Mesenchymal stem cell (in vitro differentiated cells and primary cell): ENCODE data around the gene MS4A15.
A peak's percentile ranks its signal among the peaks of the same experiment; 100 is the strongest.

ENCODE experiments used
- DNase-seq: peaks from one replicate; pipeline ENCODE4 v3.0.0-alpha.2; 2013
- H2AFZ ChIP-seq: one replicate; pipeline ENCODE4 v1.6.1; 2013; ENCODE audit warnings: low read depth, mild to moderate bottlenecking, control low read depth, inconsistent platforms, low read length, moderate library complexity
- H2AK5ac ChIP-seq: 2 replicates; pipeline ENCODE4 v1.6.1; 2013; ENCODE audit warnings: low read length, moderate library complexity, mild to moderate bottlenecking, inconsistent platforms; ENCODE audit not compliant: severe bottlenecking
- H2BK120ac ChIP-seq: one replicate; pipeline ENCODE4 v1.6.1; 2013; ENCODE audit warnings: low read depth, mild to moderate bottlenecking, inconsistent platforms, low read length, moderate library complexity
- H2BK12ac ChIP-seq, 2 experiments: one replicate each; pipeline ENCODE4 v1.6.1; 2013; ENCODE audit warnings: inconsistent platforms in 2 of 2, low read length in 2 of 2, mild to moderate bottlenecking in 2 of 2, moderate library complexity in 2 of 2, control low read depth in 1 of 2
- H2BK15ac ChIP-seq: one replicate; pipeline ENCODE4 v1.6.1; 2013; ENCODE audit warnings: mild to moderate bottlenecking, low read depth, inconsistent platforms; ENCODE audit not compliant: poor library complexity, severe bottlenecking
- H2BK5ac ChIP-seq: 2 replicates; pipeline ENCODE4 v1.6.1; 2013; ENCODE audit warnings: low read depth, mild to moderate bottlenecking, low read length, control low read depth, inconsistent platforms; ENCODE audit not compliant: poor library complexity, severe bottlenecking
- H3K14ac ChIP-seq, 2 experiments: one replicate each; pipeline ENCODE4 v1.6.1; 2013; ENCODE audit warnings: inconsistent platforms in 2 of 2, low read length in 2 of 2, control low read depth in 1 of 2, mild to moderate bottlenecking in 1 of 2, moderate library complexity in 1 of 2
- H3K18ac ChIP-seq, 2 experiments: one replicate each; pipeline ENCODE4 v1.6.1; 2013; ENCODE audit warnings: inconsistent platforms in 2 of 2, low read length in 2 of 2, control low read depth in 1 of 2, low read depth in 1 of 2, mild to moderate bottlenecking in 1 of 2
- H3K23ac ChIP-seq, 2 experiments: one replicate each; pipeline ENCODE4 v1.6.1; 2013; ENCODE audit warnings: inconsistent platforms in 2 of 2, low read length in 2 of 2, mild to moderate bottlenecking in 2 of 2, moderate library complexity in 2 of 2, control low read depth in 1 of 2
- H3K27ac ChIP-seq: 2 replicates; pipeline ENCODE4 v1.5.1; 2013; ENCODE audit warnings: mild to moderate bottlenecking, moderate library complexity, low read length, control low read depth, inconsistent platforms; ENCODE audit not compliant: poor library complexity, severe bottlenecking
- H3K27me3 ChIP-seq, 2 experiments: 2 replicates each; pipeline versions ENCODE4 v1.6.1 to v1.7.0; 2013; ENCODE audit warnings: low read length in 2 of 2, mild to moderate bottlenecking in 2 of 2, moderate library complexity in 2 of 2, control low read depth in 1 of 2, inconsistent platforms in 1 of 2; ENCODE audit not compliant: control insufficient read depth in 1 of 2, insufficient read depth in 1 of 2
- H3K36me3 ChIP-seq, 2 experiments: 2 replicates each; pipeline versions ENCODE4 v1.6.1 to v1.7.0; 2013; ENCODE audit warnings: low read length in 2 of 2, control low read depth in 1 of 2, inconsistent platforms in 1 of 2, low read depth in 1 of 2, mild to moderate bottlenecking in 1 of 2; ENCODE audit not compliant: insufficient read depth in 2 of 2, control insufficient read depth in 1 of 2
- H3K4ac ChIP-seq, 2 experiments: one replicate each; pipeline ENCODE4 v1.6.1; 2013; ENCODE audit warnings: inconsistent platforms in 2 of 2, low read length in 2 of 2, mild to moderate bottlenecking in 2 of 2, moderate library complexity in 2 of 2, control low read depth in 1 of 2, low read depth in 1 of 2
- H3K4me1 ChIP-seq: 2 replicates; pipeline ENCODE4 v1.6.1; 2013; ENCODE audit warnings: low read depth, low read length, control low read depth; ENCODE audit not compliant: control insufficient read depth, insufficient read depth
- H3K4me2 ChIP-seq: 2 replicates; pipeline ENCODE4 v1.6.1; 2013; ENCODE audit warnings: low read length, mild to moderate bottlenecking, inconsistent platforms; ENCODE audit not compliant: poor library complexity, severe bottlenecking
- H3K4me3 ChIP-seq, 2 experiments: 2 replicates each; pipeline versions ENCODE4 v1.5.1 to v1.7.0; 2013; ENCODE audit warnings: low read length in 2 of 2, mild to moderate bottlenecking in 2 of 2, control low read depth in 1 of 2, low read depth in 1 of 2; ENCODE audit not compliant: insufficient read depth in 1 of 2
- H3K79me1 ChIP-seq: replicated peaks from 2 replicates; pipeline ENCODE4 v1.6.1; 2013; ENCODE audit warnings: mild to moderate bottlenecking, control low read depth, low read length, inconsistent platforms; ENCODE audit not compliant: poor library complexity, severe bottlenecking
- H3K9ac ChIP-seq: 2 replicates; pipeline ENCODE4 v1.7.0; 2013; ENCODE audit warnings: mild to moderate bottlenecking, low read length, moderate library complexity
- H3K9me3 ChIP-seq: 2 replicates; pipeline ENCODE4 v1.7.0; 2013; ENCODE audit warnings: mild to moderate bottlenecking, low read length; ENCODE audit not compliant: control insufficient read depth
- H4K8ac ChIP-seq: one replicate; pipeline ENCODE4 v1.6.1; 2013; ENCODE audit warnings: inconsistent platforms, mild to moderate bottlenecking, low read length, moderate library complexity
- H4K91ac ChIP-seq: one replicate; pipeline ENCODE4 v1.6.1; 2013; ENCODE audit warnings: mild to moderate bottlenecking, low read length, inconsistent platforms
- WGBS: methylation state at CpG from one replicate; pipeline ENCODE4 v1.1.7; 2013; ENCODE audit warnings: mixed read lengths; 5-methylcytosine and 5-hydroxymethylcytosine counted together

The MS4A15 gene

GRCh38 chr11:60774726-60775125, 18.1 kb downstream of the MS4A15 start:
- Histone ChIP-seq H3K9ac (no peak overlapping the region), H2AK5ac (no peak overlapping the region), H4K8ac (no peak overlapping the region), H2BK12ac (no peak overlapping the region), H3K18ac (no peak overlapping the region), H3K4me3 (no peak overlapping the region), H2AFZ (no peak overlapping the region), H3K23ac (no peak overlapping the region), H3K27me3 (peaks cover 14 to 32% of the 10 kb centered on the region in 2 experiments), H3K4me1 (peaks cover 4% of the 10 kb centered on the region), H3K14ac (no peak overlapping the region), H3K36me3 (no peaks in the 10 kb centered on the region), H3K79me1 (no peaks in the 10 kb centered on the region), H2BK5ac (no peak overlapping the region), H2BK120ac (no peak overlapping the region), H4K91ac (no peak overlapping the region), H3K4me2 (no peak overlapping the region), H2BK15ac (no peak overlapping the region), H3K4ac (no peak overlapping the region), H3K27ac (no peak overlapping the region), H3K9me3 (no peaks in the 10 kb centered on the region)
- DNase-seq = no peak
- WGBS = 92% methylated on average over 10 of the region's 13 CpGs

- Histone ChIP-seq H3K4me2 (peak overlapping the region; percentile 4), H3K18ac (no peak overlapping the region), H3K36me3 (no peaks in the 10 kb centered on the region), H3K4me1 (peaks cover 4% of the 10 kb centered on the region), H2BK15ac (no peak overlapping the region), H3K9ac (no peak overlapping the region), H2BK5ac (no peak overlapping the region), H3K9me3 (no peaks in the 10 kb centered on the region), H3K27me3 (peaks cover 14 to 36% of the 10 kb centered on the region in 2 experiments), H2BK120ac (no peak overlapping the region), H3K4ac (no peak overlapping the region), H3K4me3 (no peak overlapping the region), H2AFZ (peak overlapping the region; percentile 6), H3K79me1 (no peaks in the 10 kb centered on the region), H3K14ac (no peak overlapping the region), H2BK12ac (no peak overlapping the region), H4K91ac (no peak overlapping the region), H2AK5ac (no peak overlapping the region), H3K27ac (no peak overlapping the region), H4K8ac (no peak overlapping the region), H3K23ac (no peak overlapping the region)
- peak; percentile 86 for DNase-seq
- 14% methylated on average over 15 of the region's 15 CpGs for WGBS
Observed at GRCh38 chr11:60775420-60775961, 18.8 kb downstream of the MS4A15 start.

GRCh38 chr11:60776167-60776566, 19.5 kb downstream of the MS4A15 start:
- Histone ChIP-seq H2AK5ac (no peak overlapping the region), H3K23ac (no peak overlapping the region), H2BK120ac (no peak overlapping the region), H3K4me1 (peaks cover 4% of the 10 kb centered on the region), H3K4me3 (no peak overlapping the region), H3K36me3 (no peaks in the 10 kb centered on the region), H3K4ac (no peak overlapping the region), H4K91ac (no peak overlapping the region), H3K9me3 (no peaks in the 10 kb centered on the region), H3K79me1 (no peaks in the 10 kb centered on the region), H2BK15ac (no peak overlapping the region), H3K27ac (no peak overlapping the region), H2BK5ac (no peak overlapping the region), H2AFZ (no peak overlapping the region), H3K9ac (no peak overlapping the region), H3K4me2 (no peak overlapping the region), H3K27me3 (peaks cover 18 to 36% of the 10 kb centered on the region in 2 experiments), H3K14ac (no peak overlapping the region), H4K8ac (no peak overlapping the region), H2BK12ac (peak overlapping the region in 1 of 2 experiments; percentile 45), H3K18ac (no peak overlapping the region)
- DNase-seq = no peak
- WGBS = 83% methylated on average over 3 of the region's 4 CpGs

- Histone ChIP-seq H2BK15ac (no peak overlapping the region), H3K9me3 (no peaks in the 10 kb centered on the region), H3K18ac (no peak overlapping the region), H2BK5ac (no peak overlapping the region), H3K23ac (no peak overlapping the region), H3K79me1 (no peaks in the 10 kb centered on the region), H4K91ac (no peak overlapping the region), H2AK5ac (no peak overlapping the region), H2AFZ (no peak overlapping the region), H3K27me3 (peaks cover 27 to 41% of the 10 kb centered on the region in 2 experiments), H3K36me3 (no peaks in the 10 kb centered on the region), H3K9ac (no peak overlapping the region), H2BK120ac (no peak overlapping the region), H3K4me2 (no peak overlapping the region), H3K14ac (no peak overlapping the region), H3K4ac (no peak overlapping the region), H4K8ac (no peak overlapping the region), H3K4me3 (no peak overlapping the region), H3K4me1 (peaks cover 2% of the 10 kb centered on the region), H3K27ac (no peak overlapping the region), H2BK12ac (no peak overlapping the region)
- 51% methylated on average over 4 of the region's 4 CpGs for WGBS
- DNase-seq = no peak
Observed at GRCh38 chr11:60777106-60777505, 20.4 kb downstream of the MS4A15 start.
